GM21717 (cell line): ENCODE measurements around the gene FAM177B.
"Not testable (repeated sequence)": the region's sequence is repeated elsewhere in the genome, so short reads cannot be mapped to it uniquely, and the experiment has no call there.

ENCODE experiments used
- ATAC-seq: cut with Tn5 transposase; IDR thresholded peaks from one replicate; pipeline ENCODE4 v1.9.1; 2021; ENCODE audit warnings: mild to moderate bottlenecking, moderate library complexity; ENCODE audit not compliant: unreplicated experiment

The FAM177B gene

DNA sequence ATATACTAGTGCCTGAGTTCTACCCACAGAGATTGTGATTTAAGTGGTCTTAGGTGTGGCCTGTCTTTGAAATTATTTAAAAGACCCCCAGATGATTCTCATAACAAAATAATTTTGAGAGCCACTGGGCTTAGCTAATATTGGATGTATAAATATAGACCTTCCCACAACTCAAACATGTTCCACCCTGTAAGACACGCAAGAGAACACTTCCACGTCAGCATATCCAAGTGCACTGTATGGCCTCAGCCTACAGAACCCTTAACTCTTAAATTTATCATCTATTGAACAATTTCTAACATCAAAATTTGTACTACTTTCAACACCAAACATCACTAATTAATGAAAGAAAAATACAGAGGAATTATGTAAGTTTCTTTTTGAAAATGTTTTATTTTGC lies 2.5 kb downstream of the FAM177B start:
- no peak for ATAC-seq

DNA sequence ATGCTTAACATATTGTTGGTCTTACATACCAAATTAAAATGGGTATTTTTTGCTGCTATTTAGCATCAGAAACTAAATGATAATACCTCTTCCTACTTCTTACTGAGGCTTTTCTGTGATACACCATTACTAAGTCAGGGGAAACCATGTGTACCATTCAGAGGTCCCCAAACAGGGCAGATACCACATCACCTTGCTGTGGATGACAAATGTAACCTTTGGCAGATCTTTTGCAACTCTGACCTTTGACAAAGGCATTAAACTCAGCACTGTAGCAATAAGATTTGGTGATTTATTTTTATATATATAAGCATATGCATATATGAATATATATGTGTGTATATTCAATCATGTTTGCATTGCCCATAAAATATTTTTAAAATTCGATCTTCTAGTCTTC lies 2.9 kb downstream of the FAM177B start:
- ATAC-seq: no peak

- ATAC-seq: not testable (repeated sequence)
These were observed 4.8 kb downstream of the FAM177B start for GRCh38 chr1:222741630-222742457.

GRCh38 chr1:222749927-222750326 lies 12.9 kb downstream of the FAM177B start:
- ATAC-seq: no peak

DNA sequence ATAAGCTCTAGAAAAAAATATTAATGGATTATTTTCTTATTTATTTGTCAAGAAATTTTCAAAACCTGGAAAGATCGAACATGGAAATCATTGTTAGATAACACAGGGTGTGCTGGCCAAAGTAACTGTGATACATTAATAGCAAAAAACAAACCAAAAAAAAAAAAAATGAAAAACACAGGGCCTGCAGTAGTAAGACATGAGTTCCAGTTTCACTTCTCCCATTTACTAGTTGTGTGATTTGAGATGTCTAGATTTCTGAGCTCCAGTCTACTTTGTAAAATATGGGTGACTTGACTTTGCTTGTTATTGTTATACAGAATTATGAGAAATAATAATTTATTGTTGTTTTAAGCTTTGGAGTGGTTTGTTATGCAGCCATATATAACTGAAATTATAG lies 13.6 kb downstream of the FAM177B start:
- ATAC-seq: peak; percentile 92

- no peak for ATAC-seq
These were observed 14.3 kb downstream of the FAM177B start for GRCh38 chr1:222751255-222751654.

DNA sequence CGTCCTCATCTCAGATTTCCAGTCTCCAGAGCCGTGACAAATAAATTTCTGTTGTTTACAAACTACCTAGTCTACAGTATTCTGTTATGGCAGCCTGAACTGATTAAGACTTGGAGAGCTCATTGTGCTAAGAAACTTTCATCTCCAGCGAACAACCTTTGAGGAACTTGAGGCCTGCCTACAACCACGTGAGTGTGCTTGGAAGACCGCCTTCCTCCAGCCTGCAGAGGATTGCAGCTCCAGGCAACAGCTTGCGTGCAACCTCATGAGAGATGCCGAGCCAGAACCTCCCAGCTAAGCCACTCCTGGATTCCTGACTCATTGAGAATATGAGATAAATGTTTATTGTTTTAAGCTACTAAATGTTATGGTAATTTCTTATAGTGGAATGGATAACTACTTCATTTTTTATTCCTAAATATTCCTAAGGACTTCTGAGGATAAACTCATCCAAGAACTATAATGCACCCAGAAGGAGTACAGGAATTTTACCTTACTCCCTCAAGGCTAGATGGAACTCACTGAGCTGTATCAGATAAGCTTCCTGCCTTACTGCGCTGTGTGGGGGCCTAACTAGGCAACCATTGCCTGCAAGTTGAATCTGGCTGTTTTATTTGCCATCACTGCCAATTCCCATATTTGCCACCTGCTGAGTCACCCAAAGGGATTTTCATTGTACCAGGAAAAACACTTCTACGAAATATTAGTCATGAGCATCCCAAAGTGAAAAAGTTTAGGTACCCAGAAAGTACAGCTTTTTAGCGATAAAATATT lies 17.6 kb downstream of the FAM177B start:
- ATAC-seq: no peak

DNA sequence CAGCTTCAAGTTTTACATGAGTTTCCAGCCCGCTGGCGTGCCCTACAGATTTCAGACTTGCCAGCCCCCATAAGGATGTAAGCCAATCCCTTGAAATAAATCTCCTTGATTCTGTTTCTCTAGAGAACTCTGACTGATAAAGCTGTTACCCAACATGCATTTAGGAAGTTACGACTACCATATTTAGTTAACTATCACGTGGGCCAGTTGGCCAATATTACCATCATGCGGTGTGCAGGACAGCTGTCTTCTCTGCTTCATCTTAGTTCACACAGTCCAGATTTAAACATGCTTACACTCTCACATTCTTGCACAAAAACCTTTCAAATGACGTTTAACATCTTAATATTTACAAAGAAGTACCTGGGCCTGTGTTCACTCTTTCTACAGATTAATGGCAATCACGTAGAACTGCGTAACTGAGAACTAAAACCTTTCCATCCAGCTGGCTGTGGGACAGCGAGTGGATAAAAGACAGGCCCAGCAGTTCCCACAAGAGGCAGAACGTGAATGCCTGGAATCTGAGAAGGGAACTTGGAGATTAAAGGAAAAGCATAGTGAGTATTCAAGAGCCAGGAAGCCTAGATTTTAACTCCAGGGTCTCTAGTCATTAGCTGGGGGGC lies 20.8 kb downstream of the FAM177B start:
- ATAC-seq: no peak

GRCh38 chr1:222759451-222760035 lies 22.5 kb downstream of the FAM177B start:
- no peak for ATAC-seq

DNA sequence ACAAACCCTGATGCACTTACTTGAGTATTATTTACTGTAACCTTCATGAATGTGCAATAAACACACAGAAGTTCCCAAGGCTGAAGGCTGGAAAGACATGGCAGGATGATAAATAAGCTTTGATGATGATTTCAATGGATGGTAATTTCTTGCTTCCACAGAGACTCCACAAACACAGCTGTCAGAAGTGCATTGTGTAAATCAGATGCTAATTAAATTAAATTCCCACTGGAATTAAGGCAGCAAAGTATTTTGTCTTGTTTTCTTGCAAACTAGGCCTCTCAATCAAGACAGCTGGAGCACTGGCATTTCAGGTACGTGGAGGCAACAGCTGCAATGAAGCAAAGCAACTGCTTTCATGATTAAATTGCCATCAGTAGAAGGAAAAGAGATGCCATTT lies 24.1 kb downstream of the FAM177B start:
- no peak for ATAC-seq

GRCh38 chr1:222762178-222762577 lies 25.2 kb downstream of the FAM177B start:
- not testable (repeated sequence) for ATAC-seq

GRCh38 chr1:222767152-222767571 lies 30.2 kb downstream of the FAM177B start:
- no peak for ATAC-seq

DNA sequence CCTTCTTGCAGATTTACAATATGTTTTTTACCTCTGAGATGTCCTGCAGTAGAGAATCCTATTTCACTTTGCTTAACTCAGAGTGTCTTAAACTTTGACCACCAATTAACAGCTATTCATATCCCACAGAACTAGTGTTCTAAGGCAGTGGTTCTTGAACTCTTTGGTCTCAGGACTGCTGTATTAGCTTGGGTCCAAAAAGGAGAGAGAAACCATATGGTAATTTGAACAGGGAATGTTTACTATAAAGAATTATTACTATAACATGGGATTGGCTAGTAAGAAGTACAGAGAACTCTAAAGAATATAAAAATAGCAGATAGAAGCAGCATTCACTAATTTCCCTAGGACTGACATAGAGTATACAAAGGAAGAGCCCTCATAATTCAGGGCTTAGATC lies 31.6 kb downstream of the FAM177B start:
- ATAC-seq: no peak

DNA sequence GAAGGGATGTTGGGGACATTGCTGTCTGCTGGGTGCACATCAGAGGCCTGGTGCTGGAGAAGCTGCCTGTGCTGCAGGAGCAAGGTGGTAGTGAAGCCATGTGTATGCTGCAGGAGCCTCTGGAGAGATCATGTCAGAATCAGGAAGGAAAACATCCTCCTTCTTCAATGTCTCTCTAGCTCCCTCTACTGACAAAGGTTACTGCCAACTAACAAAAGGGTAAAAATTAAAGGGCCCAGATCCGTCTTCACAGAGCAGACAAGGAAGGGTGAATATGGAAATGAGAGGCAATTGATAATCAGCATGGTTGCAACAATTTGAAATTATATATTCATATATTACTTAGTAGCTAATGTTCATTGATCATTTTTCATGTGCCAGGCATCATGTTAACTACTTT lies 32.2 kb downstream of the FAM177B start:
- ATAC-seq: no peak

DNA sequence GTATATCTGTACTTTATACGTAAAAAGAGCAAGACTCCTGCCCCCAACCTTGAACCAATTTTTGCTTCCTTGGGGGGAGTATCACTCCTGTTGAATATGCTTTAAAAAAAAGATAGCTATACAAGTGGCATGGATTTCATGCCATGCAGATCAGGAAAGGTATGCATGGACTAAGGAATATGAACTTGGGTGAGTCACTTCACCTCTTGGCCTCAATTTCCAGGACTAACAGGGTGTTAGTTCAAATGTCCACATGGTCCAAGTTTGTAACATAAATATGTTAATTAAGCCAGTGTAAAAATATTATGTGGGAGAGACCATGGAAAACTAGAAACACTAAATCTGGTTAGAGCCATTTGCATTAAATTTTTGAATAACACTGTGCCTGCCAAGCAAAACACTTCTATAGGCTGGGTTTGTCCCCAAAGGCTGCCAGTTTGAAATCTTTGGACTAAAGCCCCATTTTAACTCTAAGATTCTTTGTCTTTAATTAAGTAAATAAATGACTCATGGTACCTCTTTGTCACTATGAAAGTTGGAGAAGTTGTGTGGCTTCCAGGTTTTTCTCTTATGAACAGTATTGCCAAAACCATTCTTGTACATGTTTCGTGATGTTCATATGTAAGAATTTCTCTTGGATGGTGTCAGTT lies 33.1 kb downstream of the FAM177B start:
- no peak for ATAC-seq

DNA sequence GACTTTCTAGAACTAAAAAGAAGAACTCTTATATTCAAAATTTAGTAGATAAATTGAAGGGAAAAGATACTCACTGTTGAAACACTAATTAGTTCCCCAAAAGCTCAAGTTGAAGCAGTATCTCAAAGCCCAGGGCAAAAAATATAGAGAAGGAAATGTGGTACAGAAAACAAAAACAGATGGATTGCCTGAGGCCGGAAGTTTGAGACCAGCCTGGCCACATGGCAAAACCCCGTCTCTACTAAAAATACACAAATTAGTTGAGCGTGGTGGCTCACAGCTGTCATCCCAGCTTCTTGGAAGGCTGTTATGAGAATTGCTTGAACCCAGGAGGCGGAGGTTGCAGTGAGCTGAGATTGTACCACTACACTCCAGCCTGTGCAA lies 36.0 kb downstream of the FAM177B start:
- peak; percentile 89 for ATAC-seq

GRCh38 chr1:222777463-222777862 lies 40.5 kb downstream of the FAM177B start:
- no peak for ATAC-seq

DNA sequence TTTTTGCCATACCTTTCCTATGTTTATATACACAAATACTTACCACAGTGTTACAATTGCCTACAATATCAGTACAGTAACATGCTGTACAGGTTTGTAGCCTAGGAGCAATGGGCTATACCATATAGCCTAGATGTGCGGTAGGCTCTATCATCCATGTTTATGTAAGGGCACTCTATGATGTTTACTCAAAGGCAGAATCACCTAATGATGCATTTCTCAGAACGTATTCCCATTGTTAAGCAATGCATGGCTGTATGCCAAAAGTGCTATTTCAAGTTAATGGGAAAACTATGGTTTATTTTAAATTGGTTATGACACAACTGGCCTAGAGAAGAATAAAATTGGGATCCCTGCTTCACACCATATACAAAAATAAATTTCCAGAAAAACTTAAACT lies 41.0 kb downstream of the FAM177B start:
- no peak for ATAC-seq

DNA sequence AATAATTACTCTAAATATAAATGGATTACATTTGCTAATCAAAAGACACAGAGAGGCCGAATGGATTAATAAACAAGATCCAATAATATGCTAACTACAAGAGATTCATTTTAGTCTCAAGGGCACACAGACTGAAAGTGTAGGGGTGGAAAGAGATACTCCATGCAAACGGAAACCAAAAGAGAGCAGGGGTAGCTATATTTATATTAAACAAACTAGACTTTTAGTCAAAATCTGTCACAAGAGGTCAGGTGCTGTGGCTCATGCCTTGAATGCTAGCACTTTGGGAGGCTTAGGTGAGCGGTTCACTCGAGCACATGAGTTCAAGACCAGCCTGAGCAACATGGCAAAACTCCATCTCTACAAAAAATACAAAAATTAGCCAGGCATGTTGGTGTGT lies 44.2 kb downstream of the FAM177B start:
- ATAC-seq: peak; percentile 58

- ATAC-seq: no peak
These were observed 46.0 kb downstream of the FAM177B start for GRCh38 chr1:222783051-222783450.

- no peak for ATAC-seq
These were observed 47.4 kb downstream of the FAM177B start for GRCh38 chr1:222784371-222784770.
